Skin epidermis (tissue), 12 donors: ENCODE measurements around the gene MRPS24.

Experiments used
- H3K27ac ChIP-seq, 21 experiments: fragments of 200-600 bp; sonication (generic) in 11 of 21; one replicate each; pipeline ENCODE4 v1.5.0; 2020; ENCODE audit warnings: mild to moderate bottlenecking in 3 of 21, inconsistent platforms in 2 of 21, moderate library complexity in 2 of 21
- H3K4me3 ChIP-seq, 7 experiments: fragments of 200-600 bp; sonication (generic) in 2 of 7; one replicate each; pipeline ENCODE4 v1.5.0; 2020; ENCODE audit warnings: inconsistent platforms in 2 of 7, mild to moderate bottlenecking in 2 of 7, moderate library complexity in 1 of 7

MRPS24 gene

DNA sequence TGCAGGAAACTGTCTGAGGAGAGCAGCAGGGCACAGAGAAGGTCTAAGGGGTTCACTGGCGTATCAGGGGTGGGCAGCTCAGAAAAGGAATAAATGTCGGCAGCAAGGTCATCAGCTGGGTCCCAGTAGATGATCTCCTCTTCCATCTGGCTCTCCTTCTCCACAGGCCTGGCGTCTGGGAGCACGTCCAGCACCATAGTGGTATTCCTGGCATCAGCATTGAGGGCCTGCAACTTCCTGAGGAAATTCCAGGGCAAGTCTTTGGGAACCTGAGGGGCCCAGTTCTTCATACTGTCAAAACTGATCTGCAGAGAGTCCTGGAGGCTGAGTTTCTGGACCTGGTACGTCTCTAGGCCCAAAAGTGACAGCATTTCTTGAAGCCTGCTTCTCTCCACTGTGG, 9.6 kb upstream of the MRPS24 start:
- Histone ChIP-seq H3K4me3 (no peak overlapping the region), H3K27ac (peak overlapping the region in 2 of 21 experiments; percentile 3 to 29)

DNA sequence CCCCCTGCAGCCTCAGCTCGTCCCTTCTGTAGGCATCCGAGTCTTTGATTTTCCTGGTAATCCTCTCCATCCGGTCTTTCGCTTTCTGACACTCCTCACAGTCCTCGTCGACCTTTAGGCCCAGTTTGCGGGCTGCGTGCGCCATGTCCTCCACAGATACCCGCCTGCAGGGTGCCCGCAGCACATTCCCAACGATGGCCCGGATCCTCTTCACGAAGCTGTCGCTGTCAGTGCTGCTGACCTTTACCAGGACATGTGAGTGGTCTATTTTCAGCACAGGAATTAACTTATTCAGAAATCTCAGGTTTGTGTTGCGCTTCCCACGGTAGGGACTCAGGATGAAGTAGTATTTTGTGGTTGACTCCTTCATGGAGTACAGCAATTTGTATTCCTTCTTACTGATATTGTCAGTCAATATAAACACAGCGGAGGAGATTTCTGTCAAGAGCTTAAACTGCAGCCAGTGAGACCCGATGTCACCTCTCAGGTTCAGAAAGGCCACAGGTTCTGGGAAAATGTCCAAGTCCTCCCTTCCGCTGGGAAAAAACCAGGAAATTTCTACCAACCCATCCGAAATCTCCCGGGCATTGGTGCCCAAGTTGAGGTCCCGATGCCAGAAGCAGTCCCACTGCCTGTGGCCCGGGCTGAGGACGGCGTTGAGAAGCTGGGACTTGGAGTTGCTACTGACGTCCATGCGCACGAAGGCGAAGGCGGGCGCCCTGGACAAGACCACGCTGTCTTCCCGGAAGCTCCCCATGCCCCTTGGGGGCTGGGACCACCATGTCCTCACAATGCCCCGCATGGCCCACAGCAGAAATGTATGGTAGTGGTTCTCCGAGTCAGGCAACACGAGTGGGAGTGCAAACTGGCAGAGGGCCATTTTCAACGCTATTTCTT, 8.9 kb upstream of the MRPS24 start:
- H3K4me3 ChIP-seq, result no peak overlapping the region
- H3K27ac ChIP-seq, result no peak overlapping the region

GRCh38 chr7:43876976-43877745, 7.8 kb upstream of the MRPS24 start:
- Histone ChIP-seq H3K4me3 (no peak overlapping the region), H3K27ac (no peak overlapping the region)

DNA sequence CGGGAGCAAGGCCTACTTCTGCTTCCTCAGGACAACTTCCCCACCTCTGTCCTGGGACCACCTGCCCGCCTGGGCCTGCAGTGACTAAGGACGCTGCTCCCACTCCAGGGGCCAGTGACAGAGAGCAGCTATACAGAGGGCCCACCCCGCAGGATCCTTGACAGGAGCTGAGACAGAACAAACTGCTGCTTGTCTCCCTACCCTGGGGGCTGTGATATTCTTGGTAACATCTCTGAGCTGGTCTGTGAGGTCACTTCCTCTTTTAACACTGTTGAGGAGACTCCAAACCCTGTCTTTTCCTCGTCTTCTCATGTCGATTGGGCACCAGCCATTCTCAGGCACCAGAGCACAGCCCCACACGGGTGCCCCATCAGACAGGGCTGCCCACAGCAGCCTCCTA, 6.9 kb upstream of the MRPS24 start:
- no peak overlapping the region for H3K4me3 ChIP-seq
- H3K27ac ChIP-seq, result no peak overlapping the region

GRCh38 chr7:43873300-43873699, 4.0 kb upstream of the MRPS24 start:
- Histone ChIP-seq H3K4me3 (no peak overlapping the region), H3K27ac (peak overlapping the region in 18 of 21 experiments; percentile 8 to 91 (median 74))

GRCh38 chr7:43872406-43873110, 3.2 kb upstream of the MRPS24 start:
- peak overlapping the region in 18 of 21 experiments; percentile 8 to 91 (median 74) for H3K27ac ChIP-seq
- no peak overlapping the region for H3K4me3 ChIP-seq

GRCh38 chr7:43871064-43871463, 1.7 kb upstream of the MRPS24 start:
- Histone ChIP-seq H3K27ac (peak overlapping the region in 2 of 21 experiments; percentile 8 to 61), H3K4me3 (no peak overlapping the region)

GRCh38 chr7:43870316-43870715, 999 bp upstream of the MRPS24 start:
- H3K27ac ChIP-seq, result peak overlapping the region in 19 of 21 experiments; percentile 67 to 95 (median 88)
- peak overlapping the region in 1 of 7 experiments; percentile 92 for H3K4me3 ChIP-seq

GRCh38 chr7:43869867-43870240, 537 bp upstream of the MRPS24 start:
- H3K4me3 ChIP-seq, result peak overlapping the region; percentile 75 to 97 (median 92)
- H3K27ac ChIP-seq, result peak overlapping the region in 20 of 21 experiments; percentile 67 to 95 (median 88)

- H3K4me3 ChIP-seq, result peak overlapping the region; percentile 75 to 97 (median 92)
- H3K27ac ChIP-seq, result peak overlapping the region in 20 of 21 experiments; percentile 67 to 95 (median 88)
Observed at GRCh38 chr7:43868681-43869005, 674 bp downstream of the MRPS24 start.

GRCh38 chr7:43868181-43868580, 1.1 kb downstream of the MRPS24 start:
- H3K4me3 ChIP-seq, result peak overlapping the region in 4 of 7 experiments; percentile 78 to 96 (median 90)
- H3K27ac ChIP-seq, result no peak overlapping the region

DNA sequence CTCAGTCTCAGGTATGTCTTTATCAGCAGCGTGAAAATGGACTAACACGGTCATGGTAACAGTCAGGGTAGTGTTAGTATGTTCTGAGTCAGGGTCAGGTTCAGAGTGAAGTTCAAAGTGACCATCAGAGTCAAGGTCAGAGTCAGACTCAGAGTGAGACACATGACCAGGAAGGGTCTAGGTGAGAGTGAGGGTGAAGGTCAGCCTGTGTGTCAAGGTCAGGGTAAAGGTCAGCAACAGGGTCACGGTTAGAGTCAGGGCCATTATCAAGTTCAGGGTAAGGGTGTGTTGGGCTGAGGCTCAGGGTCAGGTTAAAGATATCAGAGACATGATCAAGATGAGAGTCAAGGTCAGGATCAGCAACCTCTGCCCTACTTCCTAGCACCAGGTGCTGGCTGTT, 4.0 kb downstream of the MRPS24 start:
- Histone ChIP-seq H3K27ac (no peak overlapping the region), H3K4me3 (no peak overlapping the region)

DNA sequence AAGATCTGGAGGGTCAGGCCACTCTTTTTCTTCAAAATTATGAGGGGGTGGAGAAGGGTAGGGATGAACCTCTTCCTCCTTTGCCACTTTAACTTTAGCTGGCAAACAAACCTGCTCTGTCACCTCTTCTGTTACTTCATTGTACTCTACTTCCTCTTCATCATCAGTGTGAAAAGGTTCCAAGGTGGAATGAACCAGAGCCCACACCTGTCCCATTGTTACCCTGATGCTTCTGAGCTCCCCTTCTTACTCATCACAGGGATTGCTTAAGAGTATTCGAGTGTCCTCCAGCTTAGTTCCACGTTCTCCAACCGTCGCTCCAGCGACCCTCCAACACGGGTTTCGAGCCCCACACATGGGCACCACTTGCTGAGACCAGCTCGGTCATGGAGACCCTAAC, 5.2 kb downstream of the MRPS24 start:
- Histone ChIP-seq H3K27ac (no peak overlapping the region), H3K4me3 (no peak overlapping the region)

- Histone ChIP-seq H3K27ac (no peak overlapping the region), H3K4me3 (no peak overlapping the region)
Observed at GRCh38 chr7:43856996-43857395, 12.3 kb downstream of the MRPS24 start.

- H3K4me3 ChIP-seq, result no peak overlapping the region
Observed at GRCh38 chr7:43856316-43856715, 13.0 kb downstream of the MRPS24 start.

GRCh38 chr7:43855176-43855575, 14.1 kb downstream of the MRPS24 start:
- Histone ChIP-seq H3K27ac (no peak overlapping the region), H3K4me3 (no peak overlapping the region)

More at GRCh38 chr7:43856316-43856715, 13.0 kb downstream of the MRPS24 start:
- H3K27ac ChIP-seq, result no peak overlapping the region

- H3K4me3 ChIP-seq, result no peak overlapping the region
- H3K27ac ChIP-seq, result no peak overlapping the region
Observed at GRCh38 chr7:43851805-43852204, 17.5 kb downstream of the MRPS24 start.

DNA sequence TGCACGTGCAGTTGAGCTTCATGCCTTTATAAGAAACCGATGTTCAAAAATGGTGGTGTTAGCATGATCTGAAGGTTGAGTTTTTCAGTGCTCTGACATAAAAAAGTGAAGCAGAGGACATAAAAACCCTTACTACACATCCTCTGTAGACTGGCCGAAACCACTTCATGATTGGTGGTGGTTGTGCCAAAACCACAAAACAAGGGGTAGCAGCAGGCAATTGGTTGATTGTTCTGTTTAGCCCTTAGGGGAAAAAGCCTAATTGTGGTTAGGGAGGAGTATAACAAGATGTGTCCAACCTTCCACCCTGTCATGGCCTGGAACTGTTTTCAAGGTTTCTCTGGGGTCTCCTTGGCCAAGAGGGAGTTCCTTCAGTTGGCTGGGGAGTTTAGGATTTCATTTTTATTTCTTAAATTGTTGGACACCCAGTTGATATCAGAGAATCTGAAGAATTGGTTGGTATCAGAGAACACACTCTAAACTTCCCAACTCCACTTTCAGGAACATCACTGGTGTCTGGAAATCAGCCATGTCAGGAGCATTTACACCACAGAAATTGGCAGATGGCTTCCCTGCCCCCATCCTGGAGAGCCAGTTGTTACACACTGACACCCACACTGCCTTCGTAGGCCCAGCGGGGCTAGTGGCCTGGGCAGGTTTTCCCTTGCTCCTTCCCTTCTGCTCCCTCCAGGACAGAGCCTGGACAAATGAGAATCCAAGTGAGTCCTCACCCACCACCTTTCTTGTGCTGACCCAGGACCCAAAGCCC, 18.8 kb downstream of the MRPS24 start:
- Histone ChIP-seq H3K27ac (no peak overlapping the region), H3K4me3 (no peak overlapping the region)

GRCh38 chr7:43849047-43849446, 20.3 kb downstream of the MRPS24 start:
- H3K4me3 ChIP-seq, result no peak overlapping the region
- no peak overlapping the region for H3K27ac ChIP-seq
